Fibroblast of pulmonary artery (primary cell): ENCODE measurements around the gene TOR1AIP1.

Experiments used
- DNase-seq: peaks from one replicate; pipeline ENCODE4 v3.0.0-alpha.2; 2010; ENCODE audit warnings: low read depth
- H3K4me3 ChIP-seq: replicated peaks from 2 replicates; pipeline ENCODE4 v1.5.1; 2011; ENCODE audit warnings: low read depth, mild to moderate bottlenecking, control low read depth, low read length, moderate library complexity
- CTCF ChIP-seq: IDR thresholded peaks from 2 replicates; pipeline ENCODE4 v1.5.1; 2011; ENCODE audit warnings: mild to moderate bottlenecking, control low read depth, low read length, inconsistent platforms; ENCODE audit errors: missing control alignments

Gene TOR1AIP1

GRCh38 chr1:179883040-179883744, 1.1 kb downstream of the TOR1AIP1 start:
- DNase-seq = no peak
- TF ChIP-seq CTCF = no peak
- peak overlapping the region; percentile 90 for H3K4me3 ChIP-seq

- peak overlapping the region; percentile 90 for H3K4me3 ChIP-seq
- DNase-seq = no peak
- TF ChIP-seq CTCF = no peak
Measured at GRCh38 chr1:179883745-179884138, 1.7 kb downstream of the TOR1AIP1 start.

GRCh38 chr1:179888071-179888470, 6.0 kb downstream of the TOR1AIP1 start:
- H3K4me3 ChIP-seq = no peak overlapping the region
- no peak for TF ChIP-seq CTCF
- DNase-seq = no peak

GRCh38 chr1:179889589-179889988, 7.5 kb downstream of the TOR1AIP1 start:
- no peak overlapping the region for H3K4me3 ChIP-seq
- DNase-seq = no peak
- TF ChIP-seq CTCF = no peak

GRCh38 chr1:179910934-179911333, 28.8 kb downstream of the TOR1AIP1 start:
- no peak for TF ChIP-seq CTCF
- H3K4me3 ChIP-seq = no peak overlapping the region
- DNase-seq = no peak

- no peak for DNase-seq
- no peak overlapping the region for H3K4me3 ChIP-seq
- TF ChIP-seq CTCF = no peak
Measured at GRCh38 chr1:179911812-179912211, 29.7 kb downstream of the TOR1AIP1 start.
